Measurements from ENCODE around the gene NCAM1.

The NCAM1 gene

GRCh38 chr11:113237261-113237660 is 276.0 kb downstream of the NCAM1 start:
- DNase-seq, result no peak

GRCh38 chr11:113238721-113239120 is 277.5 kb downstream of the NCAM1 start:
- DNase-seq, result no peak

- DNase-seq, result no peak
These were observed 279.2 kb downstream of the NCAM1 start for GRCh38 chr11:113240389-113240788.

DNA sequence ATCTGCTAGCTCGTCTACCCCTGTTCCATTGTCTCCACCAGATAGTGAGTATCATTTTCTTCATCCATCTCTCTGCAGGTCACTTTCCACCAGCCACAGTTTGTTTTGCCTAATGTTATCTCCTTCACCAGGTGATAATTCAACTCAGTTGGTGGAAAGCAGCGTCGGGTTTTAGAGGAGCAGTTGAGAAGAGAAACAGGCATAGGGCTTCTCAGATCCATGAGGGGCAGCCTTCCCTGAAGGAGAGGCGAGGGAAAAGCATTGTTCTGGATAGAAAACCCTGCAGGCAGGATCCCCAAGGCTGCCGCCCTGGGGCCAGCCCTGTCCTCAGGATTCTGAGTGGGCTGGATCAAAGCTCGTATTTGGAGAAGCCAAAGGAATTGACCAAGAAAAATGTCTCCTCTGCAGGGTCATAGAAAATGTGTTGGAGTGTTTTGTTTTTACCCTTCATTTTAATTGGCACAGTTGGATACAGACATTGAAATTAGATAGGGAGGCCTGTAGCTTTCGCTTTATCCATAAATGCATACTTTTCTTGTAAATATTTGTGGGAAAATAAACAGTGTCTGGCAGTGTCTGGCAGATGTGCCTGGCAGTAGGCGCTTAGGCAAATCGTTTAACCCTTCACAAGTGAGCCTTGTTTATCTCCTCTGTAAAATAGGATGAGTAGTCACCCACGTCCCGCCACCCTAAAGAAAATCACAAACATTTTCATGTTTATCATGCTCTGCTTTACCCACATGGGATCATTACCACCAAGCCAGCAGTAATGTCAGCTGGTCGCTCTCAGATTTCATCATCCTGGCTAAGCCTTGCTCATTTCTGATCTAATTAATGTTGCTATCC is 279.8 kb downstream of the NCAM1 start:
- no peak for DNase-seq

GRCh38 chr11:113241636-113242054 is 280.4 kb downstream of the NCAM1 start:
- no peak for DNase-seq

- DNase-seq, result no peak
These were observed 280.8 kb downstream of the NCAM1 start for GRCh38 chr11:113242060-113242459.

GRCh38 chr11:113242767-113243397 is 281.7 kb downstream of the NCAM1 start:
- no peak for DNase-seq

- DNase-seq, result no peak
These were observed 282.5 kb downstream of the NCAM1 start for GRCh38 chr11:113243696-113244095.

DNA sequence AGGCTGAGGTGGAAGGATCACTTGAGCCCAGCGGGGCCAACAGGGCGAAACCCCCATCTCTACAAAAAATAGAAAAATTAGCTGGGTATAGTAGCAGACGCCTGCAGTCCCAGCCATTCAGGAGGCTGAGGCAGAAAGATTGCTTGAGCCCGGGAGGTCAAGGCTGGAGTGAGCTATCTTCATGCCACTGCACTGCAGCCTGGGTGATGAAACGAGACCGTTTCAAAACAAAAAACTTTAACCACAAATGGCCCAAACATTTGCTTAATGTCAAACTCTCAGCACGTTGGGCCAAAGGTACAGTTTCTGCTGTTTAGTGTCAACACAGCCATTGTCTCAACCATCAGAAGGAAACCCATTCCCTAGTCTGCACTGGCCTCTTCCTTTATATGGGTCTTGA is 284.0 kb downstream of the NCAM1 start:
- DNase-seq, result no peak

DNA sequence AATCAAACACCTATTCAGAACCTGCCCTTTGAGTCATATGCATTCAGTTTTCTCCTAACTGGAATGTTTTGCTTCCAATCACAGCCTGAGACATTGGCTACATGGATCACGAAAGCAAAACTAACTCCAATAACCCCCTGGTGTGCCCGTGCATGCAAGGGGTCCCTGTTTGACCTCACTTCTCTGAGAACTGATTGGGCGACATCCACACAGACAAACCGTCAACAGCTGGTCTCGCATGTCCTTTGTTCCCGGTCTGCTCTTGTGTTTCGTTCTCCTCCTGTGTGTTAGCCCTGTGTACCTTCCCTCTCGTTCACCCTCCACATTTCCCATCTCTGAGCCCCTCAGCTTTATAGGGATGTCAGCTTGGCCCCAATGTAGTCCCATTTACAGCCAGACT is 286.0 kb downstream of the NCAM1 start:
- no peak for DNase-seq

GRCh38 chr11:113247966-113248365 is 286.7 kb downstream of the NCAM1 start:
- no peak for DNase-seq

- peak; percentile 19 to 22 for DNase-seq
These were observed 287.7 kb downstream of the NCAM1 start for GRCh38 chr11:113248702-113249490.

DNA sequence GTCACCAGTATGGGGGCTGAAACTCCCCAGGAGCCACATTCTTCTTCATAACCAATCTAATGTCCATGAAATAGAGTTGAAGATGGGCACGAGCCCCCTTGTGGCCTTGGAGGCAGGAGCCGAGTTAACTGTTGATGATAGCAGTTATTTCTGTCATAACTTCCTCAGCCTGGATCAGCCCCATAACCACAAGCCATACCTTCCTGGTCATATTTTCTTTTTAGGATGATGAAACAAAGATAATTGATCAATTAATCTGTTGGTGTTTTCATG is 288.2 kb downstream of the NCAM1 start:
- DNase-seq, result no peak

- no peak for DNase-seq
These were observed 288.6 kb downstream of the NCAM1 start for GRCh38 chr11:113249786-113250185.

DNA sequence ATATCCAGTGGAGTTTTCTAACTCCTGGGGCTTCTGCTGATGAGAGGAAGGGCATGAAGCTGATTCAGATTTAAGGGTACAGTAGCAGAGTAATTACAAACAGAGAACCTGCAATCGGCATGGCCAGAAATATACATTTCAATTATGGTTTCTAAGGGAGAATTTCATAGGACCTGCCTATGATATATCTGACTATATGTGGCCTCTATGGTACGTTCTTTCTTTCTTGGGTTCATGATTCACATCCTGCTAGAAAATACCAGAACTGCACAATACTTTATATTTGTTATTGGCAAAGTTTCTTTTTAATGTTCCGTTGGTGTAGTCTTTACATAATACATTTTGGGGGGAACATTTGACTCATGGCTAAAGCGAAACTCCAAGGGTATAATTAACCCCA is 290.1 kb downstream of the NCAM1 start:
- DNase-seq, result no peak

DNA sequence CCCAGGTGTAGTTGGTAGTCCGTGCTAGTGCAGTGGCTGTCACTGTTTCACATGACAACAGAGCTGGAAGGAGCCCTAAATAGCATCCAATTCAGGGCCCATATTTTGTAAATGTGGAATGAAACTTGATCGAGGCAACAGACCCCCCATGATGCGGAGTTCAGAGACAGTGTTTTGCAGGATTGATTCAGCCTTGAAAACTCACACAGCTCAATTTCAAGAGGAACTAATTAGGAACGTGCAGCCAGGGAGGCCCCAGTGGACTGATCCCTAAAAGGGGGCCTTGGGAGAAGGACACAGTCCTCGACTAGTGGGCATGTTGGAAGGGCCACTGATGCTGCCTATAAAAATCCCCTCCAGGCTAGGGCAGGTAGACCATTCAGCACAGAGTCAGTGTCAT is 292.2 kb downstream of the NCAM1 start:
- DNase-seq, result no peak

DNA sequence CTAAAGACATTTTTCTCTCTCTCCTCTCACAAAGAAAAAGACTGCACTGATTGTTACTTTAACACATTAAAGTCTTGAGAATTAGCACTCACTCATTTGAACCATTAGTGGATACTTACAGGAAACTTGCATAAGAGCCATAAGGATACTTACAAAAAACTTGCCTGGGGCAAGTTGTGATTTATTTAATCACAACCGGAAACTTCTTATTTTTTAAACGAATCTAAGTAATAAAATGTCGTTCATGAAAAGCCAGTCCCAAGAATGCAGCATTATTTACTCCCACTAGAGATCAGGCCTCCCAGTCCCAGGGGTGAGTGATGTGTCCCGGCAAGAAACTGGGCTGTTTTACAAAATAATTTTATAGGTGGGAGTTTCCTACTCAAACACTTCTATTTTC is 293.9 kb downstream of the NCAM1 start:
- no peak for DNase-seq

GRCh38 chr11:113255741-113256140 is 294.5 kb downstream of the NCAM1 start:
- no peak for DNase-seq

- DNase-seq, result no peak
These were observed 295.4 kb downstream of the NCAM1 start for GRCh38 chr11:113256431-113257202.

GRCh38 chr11:113260096-113260425 is 298.8 kb downstream of the NCAM1 start:
- DNase-seq, result no peak

DNA sequence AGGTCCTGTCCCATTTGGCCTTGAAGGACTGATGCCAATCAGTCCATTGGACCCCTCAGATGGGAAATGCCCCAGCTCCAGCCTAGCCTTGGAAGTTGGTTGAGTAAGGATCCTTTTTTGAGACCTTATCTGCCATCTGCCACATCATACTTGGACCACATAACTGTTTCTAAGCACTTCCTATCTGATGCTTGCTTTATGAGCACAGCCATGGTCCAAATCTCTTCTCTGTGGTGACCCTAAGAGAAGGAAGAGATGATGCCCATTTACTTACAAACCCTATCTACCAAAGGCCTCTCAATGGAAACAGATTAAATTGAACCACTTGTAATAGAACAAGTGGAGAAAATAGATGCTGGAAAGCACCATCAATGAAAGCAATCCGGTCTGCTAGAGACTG is 299.3 kb downstream of the NCAM1 start:
- no peak for DNase-seq

DNA sequence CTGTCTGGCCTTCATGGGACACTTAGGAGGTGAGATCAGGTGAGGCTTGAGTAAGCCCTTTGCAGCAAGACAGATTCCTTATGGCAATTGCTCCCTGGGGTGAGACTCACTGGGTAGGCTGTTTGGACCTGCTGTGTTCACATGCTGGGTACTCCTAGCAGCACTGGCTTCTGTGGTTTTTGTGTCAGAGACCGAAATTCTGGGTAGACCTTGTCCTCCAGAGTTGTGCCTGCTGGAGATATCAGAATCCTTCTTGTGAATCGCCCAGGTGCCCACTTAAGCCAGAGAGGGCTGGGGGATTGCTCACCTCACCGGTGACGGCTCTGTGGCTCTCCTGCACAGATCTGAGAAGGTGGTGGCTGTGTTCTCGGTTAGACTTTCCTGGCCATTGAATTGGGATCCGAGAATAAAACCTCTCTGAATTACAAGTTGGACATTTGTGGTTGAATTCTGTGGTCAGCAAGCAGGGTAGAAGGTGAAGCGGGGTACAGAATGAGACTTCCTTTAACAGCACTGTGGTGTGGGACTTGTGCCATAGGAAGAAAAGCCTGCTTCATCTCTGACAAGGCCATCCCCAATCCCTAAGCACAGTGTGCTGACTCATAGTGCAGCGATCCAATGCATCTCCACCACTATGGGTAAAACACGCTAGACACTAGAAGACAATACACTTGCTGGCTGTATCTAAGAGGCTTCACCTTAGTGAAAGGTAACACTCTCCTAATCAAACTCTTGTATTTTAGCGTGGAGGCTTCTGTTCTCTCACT is 300.7 kb downstream of the NCAM1 start:
- no peak for DNase-seq

GRCh38 chr11:113262594-113262993 is 301.4 kb downstream of the NCAM1 start:
- DNase-seq, result no peak

All from activated T-cell treated with anti-CD3 and anti-CD28 coated beads, Interleukin-2, amount 50 U/mL, for 48 hours (primary cell).